Measurements from ENCODE around the gene LAMB4.

GRCh38 chr7:108071551-108071950, 58.6 kb downstream of the LAMB4 start:
- no peak for TF ChIP-seq POLR2AphosphoS5 (IDR thresholded peaks at IDR 0.05; ENCODE audit: low read depth, low read length)
- no peak for TF ChIP-seq POLR2A (IDR thresholded peaks at IDR 0.05; ENCODE audit: low read depth, low read length)
